ENCODE results near the gene ARSJ. TPM values are rescaled to one million over a fixed set of nuclear protein-coding genes. Genes with fewer than 3 reads are reported as not detected.

ARSJ gene
- total RNA-seq, 1 donor = 24.6 TPM

DNA sequence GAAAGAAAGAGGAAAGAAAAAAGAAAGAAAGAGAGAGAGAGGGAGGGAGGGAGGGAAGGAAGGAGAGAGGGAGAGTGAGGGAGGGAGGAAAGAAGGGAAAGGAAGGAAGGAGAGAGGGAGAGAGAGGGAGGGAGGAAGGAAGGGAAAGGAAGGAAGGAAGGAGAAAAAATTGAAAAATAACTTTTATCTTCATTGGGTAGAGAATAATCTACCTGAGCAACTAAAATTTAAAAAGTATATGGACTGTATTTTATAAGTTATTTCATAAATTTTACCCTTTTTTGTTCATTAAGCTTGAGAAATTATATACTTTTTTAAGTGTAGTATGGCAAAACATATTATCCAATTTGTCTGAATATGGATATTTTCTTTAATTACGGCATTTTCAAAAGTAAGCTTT lies 32.0 kb downstream of the ARSJ start:
- Histone ChIP-seq H3K27ac (ENCODE audit: low read depth, low read length) (no peak overlapping the region), H3K4me3 (ENCODE audit: insufficient read depth, low read length) (no peak overlapping the region), H3K36me3 (ENCODE audit: insufficient read depth, low read length) (peaks cover 16% of the 10 kb centered on the region), H2AFZ (ENCODE audit: low read length) (no peak overlapping the region), H3K4me1 (ENCODE audit: insufficient read depth, low read length) (peaks cover 45% of the 10 kb centered on the region), H3K9me3 (ENCODE audit: low read depth, low read length) (no peaks in the 10 kb centered on the region), H4K20me1 (ENCODE audit: insufficient read depth, low read length) (no peaks in the 10 kb centered on the region), H3K27me3 (ENCODE audit: insufficient read depth, low read length) (no peaks in the 10 kb centered on the region), H3K79me2 (ENCODE audit: insufficient read depth, low read length) (peaks cover 66% of the 10 kb centered on the region), H3K4me2 (ENCODE audit: insufficient read depth, low read length) (no peak overlapping the region)
- DNase-seq (ENCODE audit: insufficient read length, low spot score, missing footprints) = no peak
- TF ChIP-seq, protein P1, sequence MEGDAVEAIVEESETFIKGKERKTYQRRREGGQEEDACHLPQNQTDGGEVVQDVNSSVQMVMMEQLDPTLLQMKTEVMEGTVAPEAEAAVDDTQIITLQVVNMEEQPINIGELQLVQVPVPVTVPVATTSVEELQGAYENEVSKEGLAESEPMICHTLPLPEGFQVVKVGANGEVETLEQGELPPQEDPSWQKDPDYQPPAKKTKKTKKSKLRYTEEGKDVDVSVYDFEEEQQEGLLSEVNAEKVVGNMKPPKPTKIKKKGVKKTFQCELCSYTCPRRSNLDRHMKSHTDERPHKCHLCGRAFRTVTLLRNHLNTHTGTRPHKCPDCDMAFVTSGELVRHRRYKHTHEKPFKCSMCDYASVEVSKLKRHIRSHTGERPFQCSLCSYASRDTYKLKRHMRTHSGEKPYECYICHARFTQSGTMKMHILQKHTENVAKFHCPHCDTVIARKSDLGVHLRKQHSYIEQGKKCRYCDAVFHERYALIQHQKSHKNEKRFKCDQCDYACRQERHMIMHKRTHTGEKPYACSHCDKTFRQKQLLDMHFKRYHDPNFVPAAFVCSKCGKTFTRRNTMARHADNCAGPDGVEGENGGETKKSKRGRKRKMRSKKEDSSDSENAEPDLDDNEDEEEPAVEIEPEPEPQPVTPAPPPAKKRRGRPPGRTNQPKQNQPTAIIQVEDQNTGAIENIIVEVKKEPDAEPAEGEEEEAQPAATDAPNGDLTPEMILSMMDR (IDR thresholded peaks at IDR 0.05; ENCODE audit: extremely low read depth, low read depth, low read length) = no peak

DNA sequence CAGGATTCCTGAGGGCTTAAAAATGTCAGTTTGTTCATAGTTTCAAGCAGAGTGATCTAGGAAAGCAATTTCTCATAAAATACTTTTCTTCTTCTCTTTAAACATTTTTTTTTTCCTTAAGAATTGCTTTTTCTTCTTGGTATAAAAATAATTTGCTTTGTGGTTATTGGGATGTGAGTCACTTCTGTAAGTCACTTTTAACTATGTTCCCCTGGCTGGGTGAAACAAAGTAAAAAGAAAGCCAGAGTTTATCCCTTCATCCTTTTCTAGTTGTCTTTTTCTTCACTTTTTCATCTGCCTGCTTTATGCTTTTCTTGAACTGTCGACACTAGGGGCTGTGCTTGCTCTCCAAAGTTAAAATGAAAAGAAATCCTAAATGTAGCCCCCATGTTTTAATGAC lies 33.5 kb downstream of the ARSJ start:
- Histone ChIP-seq H3K4me3 (ENCODE audit: insufficient read depth, low read length) (peak overlapping the region; percentile 27), H3K27ac (ENCODE audit: low read depth, low read length) (peak overlapping the region; percentile 70), H3K9me3 (ENCODE audit: low read depth, low read length) (no peaks in the 10 kb centered on the region), H2AFZ (ENCODE audit: low read length) (no peak overlapping the region), H3K4me2 (ENCODE audit: insufficient read depth, low read length) (peak overlapping the region; percentile 67), H3K36me3 (ENCODE audit: insufficient read depth, low read length) (peaks cover 10% of the 10 kb centered on the region), H4K20me1 (ENCODE audit: insufficient read depth, low read length) (no peaks in the 10 kb centered on the region), H3K79me2 (ENCODE audit: insufficient read depth, low read length) (peaks cover 68% of the 10 kb centered on the region), H3K4me1 (ENCODE audit: insufficient read depth, low read length) (peaks cover 37% of the 10 kb centered on the region), H3K27me3 (ENCODE audit: insufficient read depth, low read length) (no peaks in the 10 kb centered on the region)
- DNase-seq (ENCODE audit: insufficient read length, low spot score, missing footprints) = peak; percentile 80
- TF ChIP-seq, protein P1 (IDR thresholded peaks at IDR 0.05; ENCODE audit: extremely low read depth, low read depth, low read length) = no peak

DNA sequence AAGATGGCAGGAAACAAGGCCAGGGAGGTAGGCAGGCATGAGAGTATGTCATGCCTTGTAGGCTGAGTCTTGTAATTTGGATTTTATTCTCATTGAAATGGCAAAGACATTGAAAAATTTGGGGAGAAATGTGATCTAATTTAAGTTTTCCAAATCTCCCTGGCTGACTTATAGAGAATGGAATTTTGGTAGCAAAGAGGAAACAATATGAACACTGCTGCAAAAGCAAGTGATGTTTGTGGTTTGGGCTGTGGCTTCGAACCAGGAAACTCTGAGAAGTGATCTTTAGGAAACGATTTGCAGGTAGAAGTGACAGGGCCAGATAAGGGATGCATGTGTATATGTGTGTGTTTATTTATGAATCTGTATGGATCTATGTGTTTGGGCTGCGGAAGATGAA lies 35.6 kb downstream of the ARSJ start:
- Histone ChIP-seq H4K20me1 (ENCODE audit: insufficient read depth, low read length) (no peaks in the 10 kb centered on the region), H3K4me3 (ENCODE audit: insufficient read depth, low read length) (no peak overlapping the region), H3K36me3 (ENCODE audit: insufficient read depth, low read length) (no peaks in the 10 kb centered on the region), H3K4me1 (ENCODE audit: insufficient read depth, low read length) (peaks cover 37% of the 10 kb centered on the region), H3K79me2 (ENCODE audit: insufficient read depth, low read length) (peaks cover 62% of the 10 kb centered on the region), H3K27me3 (ENCODE audit: insufficient read depth, low read length) (no peaks in the 10 kb centered on the region), H2AFZ (ENCODE audit: low read length) (no peak overlapping the region), H3K4me2 (ENCODE audit: insufficient read depth, low read length) (peak overlapping the region; percentile 29), H3K27ac (ENCODE audit: low read depth, low read length) (peak overlapping the region; percentile 41), H3K9me3 (ENCODE audit: low read depth, low read length) (no peaks in the 10 kb centered on the region)
- DNase-seq (ENCODE audit: insufficient read length, low spot score, missing footprints) = no peak
- TF ChIP-seq, protein P1 (IDR thresholded peaks at IDR 0.05; ENCODE audit: extremely low read depth, low read depth, low read length) = no peak

DNA sequence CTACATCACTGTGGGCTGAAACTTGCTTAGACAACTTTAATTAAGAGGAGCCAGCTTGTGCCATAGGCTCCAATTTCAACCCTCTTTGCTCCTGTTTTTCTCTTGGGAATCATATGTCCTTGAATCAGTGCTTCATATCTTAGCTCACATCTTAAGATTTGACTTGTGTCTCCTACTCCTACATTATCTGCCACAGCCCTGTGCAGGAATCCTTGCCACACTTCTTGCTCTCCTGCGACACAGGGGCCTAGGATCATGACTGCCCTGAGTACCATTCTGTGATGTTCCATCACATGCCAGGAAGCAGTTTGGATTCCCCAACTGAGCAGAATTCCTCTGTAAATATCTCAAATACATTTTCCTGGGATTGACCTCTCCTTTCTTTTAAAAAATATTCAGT lies 36.4 kb downstream of the ARSJ start:
- TF ChIP-seq, protein P1 (IDR thresholded peaks at IDR 0.05; ENCODE audit: extremely low read depth, low read depth, low read length) = no peak
- H3K36me3 ChIP-seq (ENCODE audit: insufficient read depth, low read length) = no peaks in the 10 kb centered on the region
- peaks cover 63% of the 10 kb centered on the region for H3K79me2 ChIP-seq (ENCODE audit: insufficient read depth, low read length)
- H3K27ac ChIP-seq (ENCODE audit: low read depth, low read length) = no peak overlapping the region
- H4K20me1 ChIP-seq (ENCODE audit: insufficient read depth, low read length) = no peaks in the 10 kb centered on the region
- no peak overlapping the region for H3K4me3 ChIP-seq (ENCODE audit: insufficient read depth, low read length)
- H3K4me1 ChIP-seq (ENCODE audit: insufficient read depth, low read length) = peaks cover 37% of the 10 kb centered on the region
- DNase-seq (ENCODE audit: insufficient read length, low spot score, missing footprints) = no peak
- no peaks in the 10 kb centered on the region for H3K9me3 ChIP-seq (ENCODE audit: low read depth, low read length)
- H2AFZ ChIP-seq (ENCODE audit: low read length) = no peak overlapping the region
- H3K4me2 ChIP-seq (ENCODE audit: insufficient read depth, low read length) = no peak overlapping the region
- no peaks in the 10 kb centered on the region for H3K27me3 ChIP-seq (ENCODE audit: insufficient read depth, low read length)

All from osteoblast (primary cell).